AG08395 (cell line): ENCODE measurements around the gene IGSF21.

ENCODE experiments used
- DNase-seq: peaks from one replicate; pipeline ENCODE4 v3.0.0; 2012; ENCODE audit warnings: mixed read lengths, low spot score

The IGSF21 gene

GRCh38 chr1:18264450-18265039 is 156.9 kb downstream of the IGSF21 start:
- DNase-seq, result no peak

- DNase-seq, result no peak
Measured at GRCh38 chr1:18265641-18266040, 158.0 kb downstream of the IGSF21 start.

GRCh38 chr1:18266391-18266790 is 158.8 kb downstream of the IGSF21 start:
- no peak for DNase-seq

GRCh38 chr1:18271336-18271735 is 163.7 kb downstream of the IGSF21 start:
- no peak for DNase-seq

DNA sequence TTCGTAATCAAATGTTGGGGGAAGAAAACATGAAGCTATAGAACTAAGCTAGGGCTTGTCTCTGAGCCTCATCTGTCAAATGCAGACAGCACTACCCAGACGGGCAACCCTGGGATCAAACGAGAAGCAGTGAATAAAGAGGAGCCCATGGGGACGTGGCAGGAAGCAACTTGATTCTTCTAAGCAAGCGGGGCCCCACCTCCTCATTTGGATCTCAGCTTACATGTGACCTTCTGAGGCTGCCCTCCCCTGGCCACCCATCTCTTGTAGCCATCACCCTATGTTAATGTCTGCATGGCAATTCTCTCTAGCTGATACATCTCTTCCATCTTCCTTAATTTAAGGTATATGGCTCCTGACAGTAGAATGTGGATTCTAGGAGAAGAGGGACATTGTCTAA is 171.3 kb downstream of the IGSF21 start:
- DNase-seq, result no peak

- no peak for DNase-seq
Measured at GRCh38 chr1:18279351-18280074, 171.9 kb downstream of the IGSF21 start.

- DNase-seq, result no peak
Measured at GRCh38 chr1:18280956-18281355, 173.4 kb downstream of the IGSF21 start.

DNA sequence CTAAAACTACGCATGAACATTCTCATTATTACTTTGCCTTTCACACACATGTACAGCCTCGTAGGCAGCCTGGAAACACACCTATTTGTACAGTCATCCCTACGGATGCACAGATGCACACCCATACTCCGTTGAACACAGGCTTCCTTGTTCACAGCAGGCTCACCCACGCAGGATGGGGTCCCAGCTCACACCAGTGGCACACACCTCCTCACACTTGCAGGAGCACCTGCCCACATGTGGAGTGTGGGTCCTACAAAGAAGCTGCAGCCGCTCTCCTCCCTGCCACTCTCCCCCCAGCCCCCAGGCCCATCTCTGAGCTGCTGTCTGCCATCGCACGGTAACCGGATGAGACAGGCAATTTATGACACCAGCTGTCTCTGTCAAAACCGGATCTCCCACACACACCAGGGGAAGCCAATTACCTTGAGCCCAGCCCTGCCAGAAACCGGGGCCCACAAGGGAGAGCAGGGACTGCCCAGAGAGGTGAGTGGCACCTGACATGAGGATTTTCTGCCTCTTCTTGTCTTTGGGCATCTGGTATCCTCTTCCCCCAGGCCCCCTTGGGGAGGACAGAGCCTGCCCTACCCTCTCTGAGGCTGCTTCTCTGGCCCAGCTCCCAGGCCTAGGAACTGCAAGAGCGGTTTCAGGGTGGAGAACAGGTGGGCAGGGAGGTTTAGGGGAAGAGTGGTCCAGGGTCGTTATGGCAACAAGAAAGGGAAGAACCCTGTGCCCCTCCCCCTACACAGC is 175.4 kb downstream of the IGSF21 start:
- no peak for DNase-seq

DNA sequence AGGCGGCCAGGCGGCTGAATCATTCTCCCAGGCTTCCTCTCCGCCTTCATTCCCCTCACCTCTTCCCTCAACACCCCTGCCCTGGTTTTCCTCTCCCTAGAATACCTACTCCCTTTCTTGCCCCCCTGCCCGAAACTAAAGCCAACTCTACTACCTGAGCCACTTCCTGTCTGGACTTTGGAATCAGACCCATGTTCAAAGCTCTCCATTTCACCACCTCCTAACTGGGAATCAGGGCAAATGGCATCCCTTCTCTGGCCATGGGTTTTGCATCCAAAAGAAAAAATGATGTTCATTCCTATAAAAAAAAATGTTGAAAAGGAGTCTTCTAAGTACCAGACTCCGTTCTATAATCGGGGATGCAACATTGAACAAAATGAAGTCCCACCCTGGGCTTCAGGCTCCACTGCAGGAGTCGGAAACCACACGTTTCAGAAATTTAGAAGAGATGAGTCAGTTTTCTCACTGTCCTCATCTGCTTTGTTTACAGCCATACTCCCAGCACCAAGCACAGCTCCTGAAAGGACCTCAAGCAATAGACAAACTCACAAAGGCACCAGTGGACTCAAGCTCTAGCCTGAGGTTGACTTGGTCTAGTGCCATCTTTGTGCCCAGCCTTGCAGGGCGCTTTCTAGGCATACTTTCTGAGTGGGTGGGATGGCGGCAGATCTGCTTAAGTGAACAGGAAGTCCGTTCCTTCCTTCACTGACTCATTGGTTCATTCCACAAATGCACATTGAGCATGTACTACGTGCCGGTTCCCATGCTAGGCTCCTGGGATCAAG is 176.2 kb downstream of the IGSF21 start:
- no peak for DNase-seq

GRCh38 chr1:18284805-18285537 is 177.4 kb downstream of the IGSF21 start:
- DNase-seq, result no peak

GRCh38 chr1:18285538-18285924 is 177.9 kb downstream of the IGSF21 start:
- no peak for DNase-seq

DNA sequence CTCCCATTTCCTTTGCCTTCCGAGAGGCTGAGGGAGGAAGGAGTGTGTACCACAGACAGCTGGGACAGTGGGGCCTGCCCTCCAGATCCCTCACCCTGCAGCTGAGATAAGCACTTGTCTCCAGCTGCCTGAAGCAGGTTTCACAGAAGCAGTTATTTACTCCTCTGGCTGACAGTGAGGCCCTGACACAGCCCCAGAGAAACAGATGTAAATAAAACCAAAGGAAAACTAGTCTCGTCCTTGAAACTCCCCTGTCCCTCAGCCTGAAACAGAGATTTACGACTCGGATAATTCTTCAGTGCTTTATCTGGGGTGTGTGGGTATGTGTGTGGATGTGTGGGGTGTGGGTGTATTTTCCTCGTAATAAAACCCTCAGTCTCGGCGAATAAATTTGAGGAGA is 181.1 kb downstream of the IGSF21 start:
- no peak for DNase-seq

DNA sequence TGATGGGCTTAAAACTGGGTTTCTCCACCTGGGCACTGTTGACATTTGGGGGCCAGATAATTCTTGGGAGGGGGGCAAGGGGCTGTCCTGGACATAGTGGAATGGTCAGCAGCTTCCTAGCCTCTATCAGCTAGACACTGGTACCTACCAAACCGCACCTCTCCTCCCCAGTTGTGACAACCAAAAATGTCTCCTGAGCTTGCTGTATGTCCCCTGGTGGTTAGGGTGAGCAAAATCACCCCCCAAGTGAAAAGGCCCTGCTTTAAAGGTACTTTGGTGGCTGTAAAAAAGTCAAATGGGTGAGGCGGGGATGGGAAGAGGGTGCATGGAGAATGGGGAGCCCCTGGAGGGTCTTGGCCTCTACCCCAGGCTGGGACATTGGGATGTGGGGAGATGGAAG is 182.0 kb downstream of the IGSF21 start:
- DNase-seq, result no peak

- no peak for DNase-seq
Measured at GRCh38 chr1:18290740-18291412, 183.3 kb downstream of the IGSF21 start.

DNA sequence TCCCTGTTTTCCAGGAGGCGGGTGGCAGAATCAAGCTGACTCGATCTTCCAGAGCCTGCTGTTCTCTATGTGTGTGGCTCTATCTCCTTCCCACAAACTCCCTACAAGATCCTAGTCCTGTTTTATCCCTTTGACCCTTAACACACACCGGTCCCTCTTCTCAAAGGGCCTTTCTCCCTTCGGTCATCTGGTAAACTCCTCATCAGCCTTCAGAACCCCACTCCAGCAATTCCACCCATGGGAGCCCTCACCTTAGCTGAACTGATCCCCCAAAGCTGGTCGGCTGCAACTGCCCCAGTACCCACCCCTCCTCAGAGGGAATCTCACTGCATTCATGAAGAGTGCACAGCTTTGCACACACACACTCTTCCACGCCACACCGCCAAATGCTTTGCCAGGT is 184.9 kb downstream of the IGSF21 start:
- no peak for DNase-seq

DNA sequence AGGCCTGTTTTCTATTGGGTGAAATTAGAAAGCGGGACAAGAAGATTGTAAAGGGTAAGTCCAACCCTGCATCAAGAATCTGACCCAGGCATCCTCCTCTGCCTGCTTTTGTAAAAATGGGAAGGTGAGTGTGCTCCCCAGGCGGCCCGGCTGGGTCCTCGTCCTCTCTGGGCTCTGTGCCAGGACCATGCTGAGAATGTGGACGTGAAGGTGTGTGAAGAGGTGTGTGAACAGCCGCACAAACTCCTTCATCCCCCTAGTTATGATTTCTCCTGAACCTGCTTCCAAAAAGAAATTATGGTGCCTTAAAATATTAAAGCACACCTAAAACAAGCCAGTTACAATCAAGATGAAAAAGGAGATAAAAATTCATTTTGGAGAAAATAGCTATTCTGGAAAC is 185.7 kb downstream of the IGSF21 start:
- no peak for DNase-seq

GRCh38 chr1:18294437-18295176 is 187.0 kb downstream of the IGSF21 start:
- DNase-seq, result no peak

DNA sequence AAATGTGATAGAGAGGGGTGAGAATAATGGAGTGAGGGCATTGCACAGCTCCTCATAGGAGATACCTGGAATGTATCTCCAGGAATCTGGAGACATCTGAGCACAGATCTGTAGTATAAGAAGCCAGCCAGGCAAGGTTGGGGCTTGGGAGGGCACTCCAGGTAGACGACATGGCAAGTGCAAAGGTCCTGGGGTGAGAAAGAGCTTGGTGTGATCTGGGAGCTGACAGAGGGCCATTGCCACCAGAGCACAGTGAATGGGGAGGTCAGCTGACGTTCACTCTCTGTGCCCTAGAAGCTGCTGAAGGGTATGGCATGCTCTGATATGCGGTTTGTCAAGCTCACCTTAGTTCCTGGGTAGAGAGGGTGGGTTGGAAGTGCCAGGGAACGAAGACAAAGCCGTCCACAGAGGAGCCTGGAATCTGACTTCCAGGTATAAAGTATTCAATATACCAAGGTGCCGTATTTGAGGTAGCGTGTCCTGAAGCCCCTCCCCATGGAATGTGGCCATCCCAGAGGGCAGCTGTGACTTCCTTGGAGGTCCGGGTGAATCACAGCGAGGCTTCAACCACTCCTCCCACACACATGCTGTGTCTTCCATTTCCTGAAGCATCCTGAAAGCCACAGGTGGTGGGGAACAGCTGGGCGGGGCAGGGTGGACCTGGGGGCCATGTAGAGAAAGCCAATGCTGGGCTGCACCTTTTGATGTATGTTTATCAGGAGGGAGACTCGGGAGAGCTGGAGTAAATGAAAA is 190.5 kb downstream of the IGSF21 start:
- no peak for DNase-seq

DNA sequence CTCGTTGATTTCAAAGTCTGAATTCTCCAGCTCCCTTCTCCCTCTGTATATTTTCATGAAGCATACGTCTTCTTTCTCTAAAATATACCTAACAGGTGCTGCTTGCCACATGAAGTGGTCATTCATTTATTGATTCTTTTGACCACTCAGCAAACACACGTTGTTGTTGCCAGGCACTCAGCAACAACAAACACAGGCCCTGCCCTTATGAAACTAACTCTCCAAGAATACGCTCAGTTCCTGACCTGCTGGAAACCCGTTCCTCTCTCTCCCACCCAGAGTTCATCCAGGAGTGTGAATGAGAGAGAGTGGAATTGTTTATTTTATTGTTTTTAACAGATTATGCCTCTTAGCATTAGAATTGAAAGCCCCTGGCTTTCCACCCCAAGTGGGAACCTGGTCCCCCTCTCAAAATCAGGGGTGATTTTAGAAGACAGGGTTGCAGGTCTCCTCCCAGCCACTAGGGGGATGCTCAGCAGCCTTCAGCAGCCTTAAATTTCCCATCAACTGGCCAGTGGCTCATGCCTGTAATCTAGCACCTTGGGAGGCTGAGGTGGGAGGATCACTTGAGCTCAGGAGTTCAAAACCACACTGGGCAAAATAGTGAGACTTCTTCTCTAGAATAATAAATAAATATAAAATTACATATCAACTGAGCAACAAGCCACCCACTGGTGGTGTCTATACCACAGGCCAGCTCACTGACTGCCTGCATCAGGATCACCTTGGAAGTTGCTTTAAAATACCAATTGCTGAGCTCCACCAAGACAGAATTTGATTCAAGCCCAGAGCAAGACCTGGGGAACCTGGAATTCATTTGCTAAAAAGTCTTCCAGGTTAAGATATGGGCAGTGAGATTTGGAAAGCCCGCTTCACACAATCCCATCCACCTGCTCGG is 192.1 kb downstream of the IGSF21 start:
- no peak for DNase-seq
